CD4-positive, alpha-beta T cell (primary cell): Measurements from ENCODE around the gene LBP. TPM values are rescaled to one million over a fixed set of nuclear protein-coding genes. Genes with fewer than 3 reads are reported as not detected.

Experiments used
- ATAC-seq: fragments of 200-7000 bp; cut with Tn5 transposase; one replicate; pipeline ENCODE4 v1.10.0; 2022; ENCODE audit warnings: mild to moderate bottlenecking; ENCODE audit not compliant: poor library complexity
- CTCF ChIA-PET: fragments of 350-600 bp; sonication (Branson Sonifier 250); formaldehyde crosslinking; loops from one replicate; lab custom pipeline; 2021; ENCODE audit warnings: antibody characterized with exemption, inconsistent platforms; lab: Charles Lee
- POLR2A ChIA-PET: fragments of 350-600 bp; sonication (Branson Sonifier 250); formaldehyde crosslinking; loops from one replicate; lab custom pipeline; 2021; ENCODE audit warnings: antibody characterized with exemption, inconsistent platforms; lab: Charles Lee
- DNase-seq, 14 experiments: peaks; one replicate each; pipeline ENCODE4 v3.0.0-alpha.2; 2013 to 2020; ENCODE audit warnings: mixed read lengths in 2 of 14
- H3K27ac ChIP-seq, 2 donors: one replicate each; pipeline versions ENCODE4 v1.5.1 to v1.7.0; 2013; ENCODE audit warnings: low read length in 2 of 2, low read depth in 1 of 2, mild to moderate bottlenecking in 1 of 2
- H3K27me3 ChIP-seq, 2 experiments: 1 replicate in 1 of 2; 2 replicates in 1 of 2; pipeline versions ENCODE4 v1.6.1 to v1.7.0; 2013; ENCODE audit warnings: low read length in 2 of 2, control low read depth in 1 of 2, mild to moderate bottlenecking in 1 of 2, moderate library complexity in 1 of 2; ENCODE audit not compliant: insufficient read depth in 2 of 2, control insufficient read depth in 1 of 2
- H3K36me3 ChIP-seq: one replicate; pipeline ENCODE4 v1.6.1; 2013; ENCODE audit warnings: low read length, control low read depth; ENCODE audit not compliant: insufficient read depth
- H3K4me1 ChIP-seq: one replicate; pipeline ENCODE4 v1.6.1; 2013; ENCODE audit warnings: low read length, control low read depth; ENCODE audit not compliant: insufficient read depth
- H3K4me3 ChIP-seq: one replicate; pipeline ENCODE4 v1.5.1; 2013; ENCODE audit warnings: mild to moderate bottlenecking, low read length, moderate library complexity
- H3K9me3 ChIP-seq, 2 experiments: 1 replicate in 1 of 2; 2 replicates in 1 of 2; pipeline versions ENCODE4 v1.6.1 to v1.7.0; 2013; ENCODE audit warnings: low read length in 2 of 2, mild to moderate bottlenecking in 2 of 2, control low read depth in 1 of 2, moderate library complexity in 1 of 2; ENCODE audit not compliant: control insufficient read depth in 1 of 2, insufficient read depth in 1 of 2
- H3K27ac Mint-ChIP-seq: one replicate; pipeline ENCODE4 v1.8.0; 2020; ENCODE audit warnings: mixed read lengths
- H3K27me3 Mint-ChIP-seq: one replicate; pipeline ENCODE4 v1.8.0; 2021; ENCODE audit warnings: mixed read lengths
- H3K36me3 Mint-ChIP-seq: one replicate; pipeline ENCODE4 v1.8.0; 2021; ENCODE audit warnings: low read depth, mixed read lengths
- H3K4me1 Mint-ChIP-seq: one replicate; pipeline ENCODE4 v1.8.0; 2021; ENCODE audit warnings: low read depth, mixed read lengths
- H3K4me3 Mint-ChIP-seq: one replicate; pipeline ENCODE4 v1.8.0; 2020; ENCODE audit warnings: mild to moderate bottlenecking, mixed read lengths
- H3K9me3 Mint-ChIP-seq: one replicate; pipeline ENCODE4 v1.8.0; 2020; ENCODE audit warnings: mixed read lengths
- CTCF ChIP-seq: fragments of 200-600 bp; IDR thresholded peaks from one replicate; pipeline ENCODE4 v1.8.0; 2022; ENCODE audit warnings: antibody characterized with exemption, mild to moderate bottlenecking
- intact Hi-C, 2 experiments: fragments of 100-400 bp; cut with DNase I in 1 of 2; cut with micrococcal nuclease in 1 of 2; formaldehyde crosslinking; loops; one replicate each; pipeline versions ENCODE4 v1.15.1 to v1.9.0; 2023 to 2025; cut with DNase I, micrococcal nuclease
- total RNA-seq, 174 experiments: library from RNA in 2 of 174; stranded (reverse) in 2 of 174; gene quantifications; one replicate each; pipeline ENCODE4 v1.2.3 and lab custom pipeline; 2021 to 2026

LBP gene
- total RNA-seq, 2 experiments from 2014 or later: not detected

- H3K4me3 ChIP-seq: no peak overlapping the region
- H3K36me3 Mint-ChIP-seq: no peaks in the 10 kb centered on the region
- H3K27ac Mint-ChIP-seq: no peak overlapping the region
- no peaks in the 10 kb centered on the region for H3K9me3 Mint-ChIP-seq
- no peak for ATAC-seq
- peaks cover 3% of the 10 kb centered on the region for H3K27me3 Mint-ChIP-seq
- H3K4me1 ChIP-seq: no peaks in the 10 kb centered on the region
- intact Hi-C loops: no loop called here
- POLR2A ChIA-PET: no interaction called here
- H3K9me3 ChIP-seq: no peaks in the 10 kb centered on the region
- H3K36me3 ChIP-seq: no peaks in the 10 kb centered on the region
- peaks cover 0 to 2% of the 10 kb centered on the region in 2 experiments for H3K27me3 ChIP-seq
- H3K4me3 Mint-ChIP-seq: no peak overlapping the region
- no peaks in the 10 kb centered on the region for H3K4me1 Mint-ChIP-seq
- DNase-seq: no peak
- TF ChIP-seq CTCF: no peak
- CTCF ChIA-PET: no interaction called here
- no peak overlapping the region for H3K27ac ChIP-seq
These were observed 639 bp upstream of the LBP start for GRCh38 chr20:38345643-38346042.

DNA sequence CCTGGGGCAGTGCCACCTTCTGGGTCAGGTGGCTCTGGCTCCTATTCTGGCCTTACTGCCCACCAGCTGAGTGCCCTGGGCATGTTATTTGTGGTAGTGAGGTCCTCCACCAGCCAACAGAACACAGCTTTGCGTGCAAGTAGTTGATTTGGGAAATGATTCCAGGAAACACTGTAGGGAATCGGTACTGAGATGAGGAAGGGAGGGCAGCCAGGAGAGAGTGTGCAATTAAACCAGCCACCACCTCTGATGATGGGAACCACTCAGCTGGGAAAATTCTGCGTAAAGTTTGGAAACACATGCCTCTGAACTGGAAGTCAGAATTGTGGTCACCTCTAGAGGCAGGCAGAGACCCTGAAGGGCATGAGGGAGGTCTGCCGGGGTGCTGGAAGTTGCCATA is 459 bp downstream of the LBP start:
- Mint-ChIP-seq H3K4me1 (no peaks in the 10 kb centered on the region), H3K9me3 (no peaks in the 10 kb centered on the region), H3K4me3 (no peak overlapping the region), H3K36me3 (no peaks in the 10 kb centered on the region), H3K27me3 (no peaks in the 10 kb centered on the region), H3K27ac (no peak overlapping the region)
- ChIA-PET CTCF (no interaction called here), POLR2A (no interaction called here)
- no peak overlapping the region for H3K27ac ChIP-seq
- no peaks in the 10 kb centered on the region for H3K36me3 ChIP-seq
- H3K4me1 ChIP-seq: no peaks in the 10 kb centered on the region
- no peak for TF ChIP-seq CTCF
- ATAC-seq (no peak), DNase-seq (no peak)
- H3K9me3 ChIP-seq: no peaks in the 10 kb centered on the region
- H3K4me3 ChIP-seq: no peak overlapping the region
- intact Hi-C loops: no loop called here
- H3K27me3 ChIP-seq: peaks cover 0 to 2% of the 10 kb centered on the region in 2 experiments

GRCh38 chr20:38349856-38350255 is 3.6 kb downstream of the LBP start:
- intact Hi-C loops: no loop called here
- no peaks in the 10 kb centered on the region for H3K4me1 ChIP-seq
- H3K27me3 ChIP-seq: peaks cover 0 to 2% of the 10 kb centered on the region in 2 experiments
- CTCF ChIA-PET: no interaction called here
- ATAC-seq (no peak), DNase-seq (no peak)
- no peak overlapping the region for H3K4me3 ChIP-seq
- H3K27ac ChIP-seq: no peak overlapping the region
- no peak overlapping the region for H3K27ac Mint-ChIP-seq
- no peaks in the 10 kb centered on the region for H3K36me3 ChIP-seq
- no peaks in the 10 kb centered on the region for H3K27me3 Mint-ChIP-seq
- no peaks in the 10 kb centered on the region for H3K36me3 Mint-ChIP-seq
- H3K4me3 Mint-ChIP-seq: no peak overlapping the region
- no peaks in the 10 kb centered on the region for H3K9me3 ChIP-seq
- TF ChIP-seq CTCF: no peak
- POLR2A ChIA-PET: no interaction called here
- no peaks in the 10 kb centered on the region for H3K9me3 Mint-ChIP-seq
- no peaks in the 10 kb centered on the region for H3K4me1 Mint-ChIP-seq
